B cell (primary cell): ENCODE data around the gene RAPH1. TPM values are rescaled to one million over a fixed set of nuclear protein-coding genes. Genes with fewer than 3 reads are reported as not detected.

Experiments used
- ATAC-seq: fragments of 200-7000 bp; cut with Tn5 transposase; one replicate; pipeline ENCODE4 v1.10.0; 2021; ENCODE audit warnings: low read depth, mild to moderate bottlenecking, moderate number of reproducible peaks, moderate library complexity
- CTCF ChIA-PET: fragments of 350-600 bp; sonication (Branson Sonifier 250); formaldehyde crosslinking; loops from one replicate; lab custom pipeline; 2021; ENCODE audit warnings: antibody characterized with exemption, inconsistent platforms; lab: Charles Lee
- POLR2A ChIA-PET: fragments of 350-600 bp; sonication (Branson Sonifier 250); formaldehyde crosslinking; loops from one replicate; lab custom pipeline; 2021; ENCODE audit warnings: antibody characterized with exemption; lab: Charles Lee
- DNase-seq: peaks from one replicate; pipeline ENCODE4 v3.0.0; 2013
- H2AFZ ChIP-seq: 2 replicates; pipeline ENCODE4 v1.6.1; 2012; ENCODE audit warnings: mild to moderate bottlenecking, low read depth, low read length; ENCODE audit not compliant: insufficient read depth, poor library complexity, severe bottlenecking
- H3K27ac ChIP-seq, 2 donors: 1 replicate in 1 of 2; 2 replicates in 1 of 2; pipeline ENCODE4 v1.5.1; 2012 to 2013; ENCODE audit warnings: low read length in 2 of 2, mild to moderate bottlenecking in 2 of 2, moderate library complexity in 1 of 2
- H3K27me3 ChIP-seq, 4 experiments: fragments of 200-600 bp in 1 of 4; sonication (generic) in 1 of 4; replicated peaks in 1 of 4; 1 replicate in 2 of 4; 2 replicates in 2 of 4; pipeline versions ENCODE4 v1.6.1 to v1.7.0; 2013 to 2016; ENCODE audit warnings: low read length in 3 of 4, mild to moderate bottlenecking in 2 of 4, mixed read lengths in 1 of 4, moderate library complexity in 1 of 4; ENCODE audit not compliant: insufficient read depth in 4 of 4, control insufficient read depth in 3 of 4; ENCODE audit errors: control extremely low read depth in 1 of 4
- H3K36me3 ChIP-seq, 2 experiments: replicated peaks in 1 of 2; 1 replicate in 1 of 2; 2 replicates in 1 of 2; pipeline versions ENCODE4 v1.6.1 to v1.7.1; 2013; ENCODE audit warnings: low read length in 1 of 2; ENCODE audit not compliant: insufficient read depth in 2 of 2, control insufficient read depth in 1 of 2; ENCODE audit errors: control extremely low read depth in 1 of 2, extremely low read depth in 1 of 2
- H3K4me1 ChIP-seq, 2 donors: fragments of 200-600 bp in 1 of 2; sonication (generic) in 1 of 2; 1 replicate in 1 of 2; 2 replicates in 1 of 2; pipeline versions ENCODE4 v1.5.1 to v1.6.1; 2013 to 2017; ENCODE audit warnings: low read length in 2 of 2; ENCODE audit not compliant: control insufficient read depth in 2 of 2, insufficient read depth in 2 of 2
- H3K4me2 ChIP-seq: replicated peaks from 2 replicates; pipeline ENCODE3; 2012; ENCODE audit warnings: mild to moderate bottlenecking, low read depth, low read length; ENCODE audit not compliant: poor library complexity, severe bottlenecking
- H3K4me3 ChIP-seq, 5 experiments: fragments of 200-600 bp in 1 of 5; sonication (generic) in 1 of 5; 1 replicate in 3 of 5; 2 replicates in 2 of 5; pipeline versions ENCODE4 v1.5.1 to v1.7.0; 2011 to 2016; ENCODE audit warnings: low read length in 4 of 5, mild to moderate bottlenecking in 4 of 5, low read depth in 2 of 5, control low read depth in 1 of 5, moderate library complexity in 1 of 5; ENCODE audit not compliant: insufficient read depth in 1 of 5; ENCODE audit errors: control extremely low read depth in 1 of 5, extremely low read depth in 1 of 5
- H3K79me2 ChIP-seq: fragments of 200-600 bp; sonication (generic); one replicate; pipeline ENCODE4 v1.6.0; 2016; ENCODE audit warnings: low read length; ENCODE audit not compliant: control insufficient read depth, insufficient read depth
- H3K9ac ChIP-seq: fragments of 200-600 bp; sonication (generic); 2 replicates; pipeline ENCODE4 v1.6.1; 2017; ENCODE audit warnings: mild to moderate bottlenecking, low read length, moderate library complexity
- H3K9me3 ChIP-seq, 3 donors: one replicate each; pipeline versions ENCODE4 v1.6.1 to v1.7.1; 2013; ENCODE audit warnings: low read length in 2 of 3; ENCODE audit not compliant: control insufficient read depth in 2 of 3, insufficient read depth in 1 of 3; ENCODE audit errors: control extremely low read depth in 1 of 3
- H4K20me1 ChIP-seq: 2 replicates; pipeline ENCODE4 v1.6.0; 2012; ENCODE audit warnings: mild to moderate bottlenecking, low read length; ENCODE audit not compliant: insufficient read depth, control insufficient read depth, poor library complexity, severe bottlenecking
- H3K27ac Mint-ChIP-seq: one replicate; pipeline ENCODE4 v1.8.0; 2021; ENCODE audit warnings: mixed read lengths
- H3K27me3 Mint-ChIP-seq: one replicate; pipeline ENCODE4 v1.8.0; 2021; ENCODE audit warnings: mixed read lengths
- H3K4me1 Mint-ChIP-seq: one replicate; pipeline ENCODE4 v1.8.0; 2021; ENCODE audit warnings: mixed read lengths
- H3K4me3 Mint-ChIP-seq: one replicate; pipeline ENCODE4 v1.8.0; 2021; ENCODE audit warnings: mixed read lengths
- H3K9me3 Mint-ChIP-seq: one replicate; pipeline ENCODE4 v1.8.0; 2022; ENCODE audit warnings: mixed read lengths; ENCODE audit not compliant: insufficient read depth
- EZH2 ChIP-seq: IDR thresholded peaks from 2 replicates; pipeline ENCODE4 v1.6.1; 2012; ENCODE audit warnings: borderline replicate concordance, low read depth, mild to moderate bottlenecking, moderate library complexity, low read length; ENCODE audit not compliant: insufficient read depth, poor library complexity, severe bottlenecking
- WGBS: methylation state at CpG from one replicate; pipeline ENCODE4 v1.1.5; 2013; ENCODE audit warnings: missing lambda C conversion rate; ENCODE audit not compliant: insufficient coverage; 5-methylcytosine and 5-hydroxymethylcytosine counted together
- intact Hi-C: fragments of 100-400 bp; cut with micrococcal nuclease; formaldehyde crosslinking; loops from one replicate; pipeline ENCODE4 v1.10.0; 2022
- polyA plus RNA-seq: library from polyadenylated mRNA; depleted of rRNA; stranded (reverse); fragments of >200 nt; gene quantifications from 2 replicates; pipeline ENCODE4 v1.2.3, GENCODE V29; 2012
- total RNA-seq, 2 donors: library from RNA; stranded (reverse); fragments of 120-200 nt in 1 of 2; gene quantifications; 1 replicate in 1 of 2; 2 replicates in 1 of 2; pipeline versions ENCODE4 v1.2.3 to v1.2.4, GENCODE V29; 2013 to 2022
- TF ChIP-seq, protein P1 (sequence below): fragments of 200-600 bp; IDR thresholded peaks from one replicate; pipeline ENCODE4 v1.8.0; 2022; ENCODE audit warnings: antibody characterized with exemption, mild to moderate bottlenecking

Gene RAPH1
- total and polyA plus RNA-seq, 2 donors (not counting 1 experiment from before 2014, with no cell fraction given), result 0.13 TPM; not detected in 1

DNA sequence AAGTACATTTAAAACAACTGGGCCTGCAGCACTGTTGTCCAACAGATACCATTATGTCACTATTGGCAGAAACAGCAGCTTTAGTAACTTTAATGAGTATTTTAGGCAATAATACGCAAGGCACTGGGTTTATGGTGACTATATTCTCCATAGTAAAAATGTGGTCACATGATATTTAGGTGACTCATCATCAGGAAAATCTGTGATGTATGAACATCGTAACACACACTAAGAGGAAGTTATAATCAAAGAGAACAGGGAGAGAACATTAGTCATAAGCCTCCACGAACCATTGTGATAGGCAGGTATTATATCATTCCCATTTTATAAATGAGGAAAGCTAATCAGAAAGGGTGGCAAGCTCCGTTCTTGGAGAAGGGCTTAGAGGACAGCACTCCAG is 36.9 kb downstream of the RAPH1 start:
- H2AFZ ChIP-seq, result no peak overlapping the region
- H3K4me3 Mint-ChIP-seq, result no peak overlapping the region
- H3K4me1 Mint-ChIP-seq, result peaks cover 6% of the 10 kb centered on the region
- peaks cover 5% of the 10 kb centered on the region for H3K27me3 Mint-ChIP-seq
- no peak overlapping the region for H3K4me3 ChIP-seq
- TF ChIP-seq EZH2, result no peak
- TF ChIP-seq, protein P1, sequence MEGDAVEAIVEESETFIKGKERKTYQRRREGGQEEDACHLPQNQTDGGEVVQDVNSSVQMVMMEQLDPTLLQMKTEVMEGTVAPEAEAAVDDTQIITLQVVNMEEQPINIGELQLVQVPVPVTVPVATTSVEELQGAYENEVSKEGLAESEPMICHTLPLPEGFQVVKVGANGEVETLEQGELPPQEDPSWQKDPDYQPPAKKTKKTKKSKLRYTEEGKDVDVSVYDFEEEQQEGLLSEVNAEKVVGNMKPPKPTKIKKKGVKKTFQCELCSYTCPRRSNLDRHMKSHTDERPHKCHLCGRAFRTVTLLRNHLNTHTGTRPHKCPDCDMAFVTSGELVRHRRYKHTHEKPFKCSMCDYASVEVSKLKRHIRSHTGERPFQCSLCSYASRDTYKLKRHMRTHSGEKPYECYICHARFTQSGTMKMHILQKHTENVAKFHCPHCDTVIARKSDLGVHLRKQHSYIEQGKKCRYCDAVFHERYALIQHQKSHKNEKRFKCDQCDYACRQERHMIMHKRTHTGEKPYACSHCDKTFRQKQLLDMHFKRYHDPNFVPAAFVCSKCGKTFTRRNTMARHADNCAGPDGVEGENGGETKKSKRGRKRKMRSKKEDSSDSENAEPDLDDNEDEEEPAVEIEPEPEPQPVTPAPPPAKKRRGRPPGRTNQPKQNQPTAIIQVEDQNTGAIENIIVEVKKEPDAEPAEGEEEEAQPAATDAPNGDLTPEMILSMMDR, result no peak
- no peaks in the 10 kb centered on the region for H3K36me3 ChIP-seq
- no peaks in the 10 kb centered on the region for H3K27me3 ChIP-seq
- intact Hi-C loops, result no loop called here
- no peak for DNase-seq
- CTCF ChIA-PET, result no interaction called here
- no peak for ATAC-seq
- no peak overlapping the region for H3K9ac ChIP-seq
- no CpG with 5 or more reads among the region's 4 CpGs for WGBS
- no peak overlapping the region for H3K4me2 ChIP-seq
- H3K4me1 ChIP-seq, result no peaks in the 10 kb centered on the region
- no peak overlapping the region for H3K27ac ChIP-seq
- H3K27ac Mint-ChIP-seq, result no peak overlapping the region
- no peaks in the 10 kb centered on the region for H3K79me2 ChIP-seq
- no peaks in the 10 kb centered on the region for H3K9me3 ChIP-seq
- no peaks in the 10 kb centered on the region for H3K9me3 Mint-ChIP-seq
- no peaks in the 10 kb centered on the region for H4K20me1 ChIP-seq
- POLR2A ChIA-PET, result no interaction called here

DNA sequence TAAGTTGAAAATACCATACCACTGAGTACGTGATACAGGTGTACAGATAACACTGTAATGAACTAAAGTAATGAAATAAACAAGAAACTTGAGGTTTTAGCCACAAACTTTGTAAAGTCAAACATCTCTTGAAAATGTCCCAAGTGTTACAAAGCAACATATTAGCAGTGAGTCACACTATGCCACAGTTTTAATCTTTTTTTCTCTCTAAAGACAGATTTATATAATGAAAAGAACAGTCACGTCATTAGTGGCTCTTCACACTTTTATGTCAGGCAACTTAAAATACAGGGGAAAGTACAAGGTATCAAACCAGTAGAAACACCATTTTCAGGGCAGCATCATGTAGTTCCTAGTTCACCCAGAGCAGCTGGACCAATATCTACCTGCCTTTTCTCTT is 42.1 kb downstream of the RAPH1 start:
- no peaks in the 10 kb centered on the region for H3K27me3 ChIP-seq
- no peak overlapping the region for H3K4me2 ChIP-seq
- TF ChIP-seq EZH2, result no peak
- TF ChIP-seq, protein P1, result no peak
- H3K79me2 ChIP-seq, result no peaks in the 10 kb centered on the region
- H3K36me3 ChIP-seq, result no peaks in the 10 kb centered on the region
- H3K27ac Mint-ChIP-seq, result no peak overlapping the region
- ATAC-seq, result no peak
- H3K9me3 ChIP-seq, result no peaks in the 10 kb centered on the region
- no peaks in the 10 kb centered on the region for H3K4me1 ChIP-seq
- H3K4me3 Mint-ChIP-seq, result no peak overlapping the region
- peaks cover 15% of the 10 kb centered on the region for H3K27me3 Mint-ChIP-seq
- intact Hi-C loops, result no loop called here
- H3K4me3 ChIP-seq, result no peak overlapping the region
- ChIA-PET POLR2A (no interaction called here), CTCF (no interaction called here)
- no peak overlapping the region for H3K9ac ChIP-seq
- no peaks in the 10 kb centered on the region for H3K4me1 Mint-ChIP-seq
- H2AFZ ChIP-seq, result no peak overlapping the region
- no peak for DNase-seq
- no peak overlapping the region for H3K27ac ChIP-seq
- H4K20me1 ChIP-seq, result no peaks in the 10 kb centered on the region
- H3K9me3 Mint-ChIP-seq, result no peaks in the 10 kb centered on the region
- no CpG with 5 or more reads among the region's 2 CpGs for WGBS
